Measurements from ENCODE around the gene TBX4. TPM values are rescaled to one million over a fixed set of nuclear protein-coding genes. Genes with fewer than 3 reads are reported as not detected.

TBX4 gene
- total RNA-seq = not detected

- DNase-seq (ENCODE audit: low spot score in 2 of 2) = no peak
- 22 to 29% methylated on average over 47 to 53 of the region's 59 CpGs for WGBS, 2 donors
- peaks cover 0 to 78% of the 10 kb centered on the region in 2 donors for H3K27me3 ChIP-seq
- H3K27ac ChIP-seq = no peak within 1 kb of the TSS
- H3K9me3 ChIP-seq = no peaks in the 10 kb centered on the region
- H3K4me1 ChIP-seq = peaks cover 0 to 38% (median 17%) of the 10 kb centered on the region in 4 donors
- H3K36me3 ChIP-seq = no peaks in the 10 kb centered on the region
- TF ChIP-seq CTCF (IDR thresholded peaks at IDR 0.05) (no peak), EP300 (IDR thresholded peaks at IDR 0.05) (no peak), POLR2A (IDR thresholded peaks at IDR 0.05) (no peak)
- peak within 1 kb of the TSS in 3 of 4 donors; percentile 23 to 43 (median 33) for H3K4me3 ChIP-seq
These were observed at the start of gene TBX4 for GRCh38 chr17:61452301-61453290. Gene TBX4 (plus strand): TSS chr17:61452422. CDS start chr17:61456491, 4,069 bp downstream.

GRCh38 chr17:61402978-61403800 is 49.0 kb upstream of the TBX4 start:
- TF ChIP-seq POLR2A (IDR thresholded peaks at IDR 0.05) (no peak), EP300 (IDR thresholded peaks at IDR 0.05) (peak in 1 of 2 donors; percentile 21), CTCF (IDR thresholded peaks at IDR 0.05) (no peak)
- Histone ChIP-seq H3K4me1 (peaks cover 0 to 80% (median 29%) of the 10 kb centered on the region in 4 donors), H3K4me3 (peak overlapping the region; percentile 25 to 74 (median 45)), H3K36me3 (peaks cover 0 to 35% (median 0%) of the 10 kb centered on the region in 3 donors), H3K27ac (peak overlapping the region; percentile 19 to 96 (median 90)), H3K9me3 (no peaks in the 10 kb centered on the region), H3K27me3 (peaks cover 3 to 57% of the 10 kb centered on the region in 2 donors)
- 27 to 29% methylated on average over 52 to 55 of the region's 55 CpGs for WGBS, 2 donors
- DNase-seq (ENCODE audit: low spot score in 2 of 2) = peak in 1 of 2 donors; percentile 3

- H3K9me3 ChIP-seq = no peaks in the 10 kb centered on the region
- 23 to 53% methylated on average over 27 to 51 of the region's 66 CpGs for WGBS, 2 donors
- peak overlapping the region; percentile 25 to 74 (median 45) for H3K4me3 ChIP-seq
- H3K4me1 ChIP-seq = peaks cover 0 to 80% (median 30%) of the 10 kb centered on the region in 4 donors
- TF ChIP-seq POLR2A (IDR thresholded peaks at IDR 0.05) (no peak), EP300 (IDR thresholded peaks at IDR 0.05) (peak in 1 of 2 donors; percentile 37)
- H3K27me3 ChIP-seq = peaks cover 3 to 58% of the 10 kb centered on the region in 2 donors
- peaks cover 0 to 38% (median 0%) of the 10 kb centered on the region in 3 donors for H3K36me3 ChIP-seq
- DNase-seq (ENCODE audit: low spot score in 2 of 2) = peak in 1 of 2 donors; percentile 12
- peak overlapping the region; percentile 21 to 96 (median 90) for H3K27ac ChIP-seq
These were observed 48.2 kb upstream of the TBX4 start for GRCh38 chr17:61403801-61404662.

GRCh38 chr17:61404663-61404912 is 47.6 kb upstream of the TBX4 start:
- H3K9me3 ChIP-seq = no peaks in the 10 kb centered on the region
- H3K27me3 ChIP-seq = peaks cover 1 to 55% of the 10 kb centered on the region in 2 donors
- peak overlapping the region; percentile 25 to 74 (median 45) for H3K4me3 ChIP-seq
- WGBS, 2 donors = 21 to 29% methylated on average over 9 to 27 of the region's 27 CpGs
- TF ChIP-seq POLR2A (IDR thresholded peaks at IDR 0.05) (no peak), CTCF (IDR thresholded peaks at IDR 0.05) (no peak), EP300 (IDR thresholded peaks at IDR 0.05) (no peak)
- peaks cover 0 to 78% (median 25%) of the 10 kb centered on the region in 4 donors for H3K4me1 ChIP-seq
- peaks cover 0 to 38% (median 0%) of the 10 kb centered on the region in 3 donors for H3K36me3 ChIP-seq
- H3K27ac ChIP-seq = peak overlapping the region; percentile 21 to 96 (median 90)
- DNase-seq (ENCODE audit: low spot score in 2 of 2) = no peak
